Hepatocyte (in vitro differentiated cells): ENCODE measurements around the gene GNPTAB. TPM values are rescaled to one million over a fixed set of nuclear protein-coding genes. Genes with fewer than 3 reads are reported as not detected.

Experiments used
- DNase-seq: peaks from one replicate; pipeline ENCODE4 v3.0.0-alpha.2; 2016; ENCODE audit warnings: low spot score
- H2AFZ ChIP-seq: fragments of 200-600 bp; sonication (generic); 2 replicates; pipeline ENCODE4 v1.6.0; 2016; ENCODE audit warnings: antibody characterized with exemption, mild to moderate bottlenecking
- H3K27ac ChIP-seq: fragments of 200-600 bp; sonication (generic); 2 replicates; pipeline ENCODE4 v1.5.1; 2016; ENCODE audit warnings: mild to moderate bottlenecking
- H3K27me3 ChIP-seq: fragments of 200-600 bp; sonication (generic); 2 replicates; pipeline ENCODE4 v1.6.1; 2016
- H3K36me3 ChIP-seq: fragments of 200-600 bp; sonication (generic); replicated peaks from 2 replicates; pipeline ENCODE4 v1.5.1; 2016; ENCODE audit warnings: low read depth; ENCODE audit not compliant: insufficient read depth
- H3K4me1 ChIP-seq: fragments of 200-600 bp; sonication (generic); 2 replicates; pipeline ENCODE4 v1.5.1; 2016; ENCODE audit warnings: mild to moderate bottlenecking, moderate library complexity; ENCODE audit not compliant: insufficient read depth
- H3K4me2 ChIP-seq: fragments of 200-600 bp; sonication (generic); 2 replicates; pipeline ENCODE4 v1.6.0; 2016
- H3K4me3 ChIP-seq: fragments of 200-600 bp; sonication (generic); 2 replicates; pipeline ENCODE4 v1.5.1; 2016; ENCODE audit warnings: mild to moderate bottlenecking
- H3K79me2 ChIP-seq: fragments of 200-600 bp; sonication (generic); 2 replicates; pipeline ENCODE4 v1.6.0; 2017; ENCODE audit warnings: mild to moderate bottlenecking
- H3K9me2 ChIP-seq: fragments of 200-600 bp; sonication (generic); replicated peaks from 2 replicates; pipeline ENCODE4 v1.6.0; 2017; ENCODE audit warnings: mild to moderate bottlenecking; ENCODE audit not compliant: insufficient read depth
- H3K9me3 ChIP-seq: fragments of 200-600 bp; sonication (generic); 2 replicates; pipeline ENCODE4 v1.5.1; 2016; ENCODE audit warnings: low read depth, mild to moderate bottlenecking
- H4K20me1 ChIP-seq: fragments of 200-600 bp; sonication (generic); 2 replicates; pipeline ENCODE4 v1.6.0; 2016; ENCODE audit warnings: mild to moderate bottlenecking; ENCODE audit not compliant: insufficient read depth, poor library complexity, severe bottlenecking
- CTCF ChIP-seq: fragments of 200-600 bp; sonication (generic); IDR thresholded peaks from 2 replicates; pipeline ENCODE4 v1.5.1; 2016; ENCODE audit warnings: antibody characterized with exemption, mild to moderate bottlenecking; ENCODE audit not compliant: poor library complexity
- EZH2 ChIP-seq: fragments of 200-600 bp; sonication (generic); IDR thresholded peaks from 2 replicates; pipeline ENCODE4 v1.6.1; 2016; ENCODE audit warnings: antibody characterized with exemption, mild to moderate bottlenecking, borderline replicate concordance
- EZH2phosphoT487 ChIP-seq: fragments of 200-600 bp; sonication (generic); IDR thresholded peaks from one replicate; pipeline ENCODE4 v1.6.1; 2018; ENCODE audit warnings: antibody characterized with exemption, mild to moderate bottlenecking, low read depth, moderate library complexity; ENCODE audit not compliant: unreplicated experiment, severe bottlenecking
- WGBS: methylation state at CpG from one replicate; pipeline ENCODE4 v1.1.6; 2016; ENCODE audit warnings: low lambda C conversion rate; ENCODE audit errors: missing lambda C conversion rate; 5-methylcytosine and 5-hydroxymethylcytosine counted together
- polyA plus RNA-seq: library from polyadenylated mRNA; unstranded; fragments of >200 nt; fragmentation: Nextera tagmentation; extraction: Ambion mirVana; gene quantifications from 2 replicates; pipeline ENCODE4 v1.2.1, GENCODE V29; 2016
- total RNA-seq: library from RNA; depleted of rRNA; stranded (reverse); fragments of >200 nt; gene quantifications from 2 replicates; pipeline ENCODE4 v1.2.3, GENCODE V29; 2014

Gene GNPTAB
- total and polyA plus RNA-seq, 2 experiments from 2014 or later, result 13.8 to 21.6 TPM

- H3K36me3 ChIP-seq, result peaks cover 3% of the 10 kb centered on the region
- DNase-seq, result no peak
- no peak overlapping the region for H3K4me3 ChIP-seq
- H3K27me3 ChIP-seq, result no peaks in the 10 kb centered on the region
- no peak overlapping the region for H3K27ac ChIP-seq
- no peaks in the 10 kb centered on the region for H3K79me2 ChIP-seq
- H3K4me2 ChIP-seq, result no peak overlapping the region
- H2AFZ ChIP-seq, result no peak overlapping the region
- TF ChIP-seq CTCF, result no peak
- no peak for TF ChIP-seq EZH2phosphoT487
- no peak for TF ChIP-seq EZH2
- no peaks in the 10 kb centered on the region for H3K9me2 ChIP-seq
- no peaks in the 10 kb centered on the region for H3K9me3 ChIP-seq
- 71% methylated on average over 2 of the region's 2 CpGs for WGBS
- H4K20me1 ChIP-seq, result no peaks in the 10 kb centered on the region
- H3K4me1 ChIP-seq, result peaks cover 3% of the 10 kb centered on the region
Measured at GRCh38 chr12:101768781-101769180, 62.0 kb downstream of the GNPTAB start.

DNA sequence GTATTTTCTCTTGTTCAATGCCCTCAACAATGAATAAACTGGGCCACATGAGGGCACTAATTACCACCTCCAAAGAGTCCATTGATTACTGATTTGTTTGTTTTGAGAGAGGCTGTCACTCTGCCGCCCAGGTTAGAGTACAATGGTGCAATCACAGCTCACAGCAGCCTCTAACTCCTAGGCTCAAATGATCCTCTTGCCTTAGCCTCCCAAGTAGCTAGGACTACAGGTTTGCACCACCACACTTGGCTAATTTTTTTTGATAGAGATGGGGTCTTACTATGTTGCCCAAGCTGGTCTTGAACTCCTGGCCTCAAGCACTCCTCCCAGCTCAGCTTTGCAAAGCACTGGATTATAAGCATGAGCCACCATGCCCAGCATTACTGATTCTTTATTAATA lies 63.2 kb downstream of the GNPTAB start:
- Histone ChIP-seq H3K9me2 (no peaks in the 10 kb centered on the region), H3K4me2 (no peak overlapping the region), H3K27ac (no peak overlapping the region), H3K9me3 (no peaks in the 10 kb centered on the region), H3K4me1 (peaks cover 3% of the 10 kb centered on the region), H3K27me3 (no peaks in the 10 kb centered on the region), H3K79me2 (no peaks in the 10 kb centered on the region), H3K36me3 (peaks cover 3% of the 10 kb centered on the region), H3K4me3 (no peak overlapping the region), H4K20me1 (no peaks in the 10 kb centered on the region), H2AFZ (no peak overlapping the region)
- no peak for DNase-seq
- TF ChIP-seq CTCF (no peak), EZH2phosphoT487 (no peak), EZH2 (no peak)
- 82% methylated on average over 1 of the region's 1 CpG for WGBS

DNA sequence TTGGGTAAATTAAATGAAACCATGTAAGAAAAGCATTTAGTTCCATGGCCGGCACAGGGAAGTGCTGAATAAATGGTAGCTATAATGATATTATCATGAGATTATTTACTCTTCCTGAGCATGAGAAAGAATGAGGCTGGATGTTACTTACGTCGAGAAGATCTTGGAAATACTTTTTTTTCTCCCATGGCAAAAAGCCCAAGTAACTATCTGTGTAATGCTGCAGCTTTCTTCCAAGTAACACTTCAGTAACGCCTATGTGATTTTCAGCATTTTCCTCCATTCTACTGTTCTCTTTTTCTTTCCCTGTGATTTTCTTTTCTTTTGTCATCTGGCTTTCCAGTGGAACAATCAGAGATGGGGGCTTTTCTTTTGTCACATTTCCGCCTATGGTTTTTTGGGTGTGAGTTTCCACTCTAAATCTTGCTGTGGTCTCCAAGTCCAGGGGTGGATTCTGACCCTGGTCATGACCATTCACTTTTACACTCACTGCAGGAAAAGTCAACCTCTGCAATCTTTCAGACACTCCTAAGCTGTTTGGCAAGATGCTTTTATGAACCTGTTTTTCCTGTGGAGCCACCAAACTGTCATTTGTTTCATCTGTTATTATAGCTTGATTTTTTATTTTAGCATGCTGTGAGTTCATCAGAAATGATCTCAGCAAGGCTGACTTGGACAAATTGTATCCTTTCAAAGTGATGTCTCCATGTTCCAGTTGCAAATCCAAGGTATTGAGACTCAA lies 66.5 kb downstream of the GNPTAB start:
- Histone ChIP-seq H3K9me3 (no peaks in the 10 kb centered on the region), H3K27ac (no peak overlapping the region), H3K4me2 (no peak overlapping the region), H3K9me2 (no peaks in the 10 kb centered on the region), H2AFZ (no peak overlapping the region), H4K20me1 (no peaks in the 10 kb centered on the region), H3K79me2 (no peaks in the 10 kb centered on the region), H3K4me3 (no peak overlapping the region), H3K4me1 (peaks cover 3% of the 10 kb centered on the region), H3K36me3 (peaks cover 3% of the 10 kb centered on the region), H3K27me3 (no peaks in the 10 kb centered on the region)
- TF ChIP-seq CTCF (no peak), EZH2 (no peak), EZH2phosphoT487 (no peak)
- 88% methylated on average over 5 of the region's 5 CpGs for WGBS
- DNase-seq, result no peak
